Jurkat, Clone E6-1 (cell line): ENCODE data around the gene TMPRSS7.

ENCODE experiments used
- DNase-seq: peaks from one replicate; pipeline ENCODE4 v3.0.0-alpha.2; 2011; ENCODE audit warnings: low read depth, low spot score
- H3K4me3 ChIP-seq: 2 replicates; pipeline ENCODE4 v1.5.1; 2011; ENCODE audit warnings: mild to moderate bottlenecking, low read length, control low read depth, moderate library complexity

TMPRSS7 gene

GRCh38 chr3:112119962-112120836 is 85.7 kb downstream of the TMPRSS7 start:
- H3K4me3 ChIP-seq, result peak overlapping the region; percentile 10
- peak; percentile 83 for DNase-seq

- H3K4me3 ChIP-seq, result no peak overlapping the region
- DNase-seq, result no peak
Observed at GRCh38 chr3:112121577-112122547, 87.3 kb downstream of the TMPRSS7 start.

GRCh38 chr3:112122870-112123269 is 88.3 kb downstream of the TMPRSS7 start:
- H3K4me3 ChIP-seq, result no peak overlapping the region
- no peak for DNase-seq

- no peak for DNase-seq
- no peak overlapping the region for H3K4me3 ChIP-seq
Observed at GRCh38 chr3:112123548-112123947, 89.0 kb downstream of the TMPRSS7 start.

GRCh38 chr3:112124907-112125607 is 90.5 kb downstream of the TMPRSS7 start:
- no peak overlapping the region for H3K4me3 ChIP-seq
- DNase-seq, result no peak

GRCh38 chr3:112126511-112126911 is 92.0 kb downstream of the TMPRSS7 start:
- DNase-seq, result no peak
- H3K4me3 ChIP-seq, result no peak overlapping the region

GRCh38 chr3:112127522-112128494 is 93.3 kb downstream of the TMPRSS7 start:
- H3K4me3 ChIP-seq, result no peak overlapping the region
- DNase-seq, result no peak

GRCh38 chr3:112128843-112129727 is 94.5 kb downstream of the TMPRSS7 start:
- peak; percentile 92 for DNase-seq
- peak overlapping the region; percentile 3; the same call in 1 of the 2 replicates for H3K4me3 ChIP-seq

GRCh38 chr3:112129925-112130637 is 95.5 kb downstream of the TMPRSS7 start:
- no peak for DNase-seq
- no peak overlapping the region for H3K4me3 ChIP-seq

- H3K4me3 ChIP-seq, result no peak overlapping the region
- no peak for DNase-seq
Observed at GRCh38 chr3:112130638-112130993, 96.1 kb downstream of the TMPRSS7 start.
